Right lobe of liver (tissue), 6 donors: ENCODE results near the gene HERC6. TPM values are rescaled to one million over a fixed set of nuclear protein-coding genes. Genes with fewer than 3 reads are reported as not detected.
"Not testable (repeated sequence)": the region's sequence is repeated elsewhere in the genome, so short reads cannot be mapped to it uniquely, and the experiment has no call there.

Source experiments
- ATAC-seq, 4 donors: fragments of 200-7000 bp; cut with Tn5 transposase; one replicate each; pipeline ENCODE4 v1.9.1; 2020; ENCODE audit warnings: mild to moderate bottlenecking in 4 of 4, moderate library complexity in 4 of 4
- DNase-seq, 3 donors: peaks; one replicate each; pipeline ENCODE4 v3.0.0-alpha.2; 2020
- H3K27ac ChIP-seq, 3 donors: fragments of 200-600 bp; one replicate each; pipeline ENCODE4 v1.8.0; 2022
- H3K27me3 ChIP-seq, 2 donors: fragments of 200-600 bp; one replicate each; pipeline ENCODE4 v1.8.0; 2022
- H3K36me3 ChIP-seq, 4 donors: fragments of 200-600 bp; sonication (generic) in 1 of 4; one replicate each; pipeline versions ENCODE4 v1.5.1 to v1.8.0; 2017 to 2022; ENCODE audit warnings: control low read depth in 1 of 4
- H3K4me1 ChIP-seq, 4 donors: fragments of 200-600 bp; sonication (generic) in 1 of 4; one replicate each; pipeline versions ENCODE4 v1.5.1 to v1.8.0; 2017 to 2022; ENCODE audit warnings: control low read depth in 1 of 4
- H3K4me3 ChIP-seq, 3 donors: fragments of 200-600 bp; one replicate each; pipeline ENCODE4 v1.8.0; 2022
- H3K9me3 ChIP-seq, 4 donors: fragments of 200-600 bp; sonication (generic) in 1 of 4; one replicate each; pipeline versions ENCODE4 v1.5.1 to v1.8.0; 2017 to 2022; ENCODE audit warnings: control low read depth in 1 of 4
- POLR2A ChIP-seq: fragments of 450-650 bp; IDR thresholded peaks from one replicate; pipeline ENCODE4 v1.6.1; 2017; ENCODE audit warnings: antibody characterized with exemption, mild to moderate bottlenecking
- WGBS: methylation state at CpG from one replicate; pipeline ENCODE4 v1.1.6; 2018; ENCODE audit warnings: low coverage, low lambda C conversion rate; ENCODE audit not compliant: insufficient coverage; ENCODE audit errors: missing lambda C conversion rate; 5-methylcytosine and 5-hydroxymethylcytosine counted together
- intact Hi-C, 2 donors: fragments of 100-400 bp; cut with DNase I; formaldehyde crosslinking; loops; one replicate each; pipeline versions ENCODE4 v1.11.2 to v1.14.1; 2022
- long read RNA-seq: library from polyadenylated mRNA; unstranded; transcript quantifications from one replicate; pipeline ENCODE4 v2.0.0, GENCODE V29; 2019
- total RNA-seq, 6 experiments: library from RNA; depleted of rRNA in 2 of 6; stranded (reverse); fragments of >200 nt in 2 of 6; fragmentation: NEBNext Ultra II Directional in 3 of 6; extraction: Animal tissue kit (Norgen Biotek cat#: 25700) in 3 of 6; gene quantifications; one replicate each; pipeline versions ENCODE4 v1.1.0 to v1.2.4, GENCODE V29; 2016 to 2023
- TF ChIP-seq, protein P1 (sequence below), 4 donors: fragments of 200-600 bp in 3 of 4; fragments of 450-650 bp in 1 of 4; IDR thresholded peaks; one replicate each; pipeline versions ENCODE4 v1.5.1 to v1.8.0; 2016 to 2022; ENCODE audit warnings: antibody characterized with exemption in 4 of 4, mild to moderate bottlenecking in 2 of 4
- donor health status: DM: no; HTN: yes; CAD: no.
- donor health status: DM: no; HTN: no; CAD: no.
- donor health status: DM: no; HTN: no; CAD: no.
- donor health status: DM: no; HTN: yes; CAD: no.
- donor health status: DM: no; HTN: yes; CAD: no.

The HERC6 gene
- total RNA-seq, result 1 to 10 TPM; 1.7 to 4.2 (median 3.6) TPM
- long read RNA-seq, result 0 reads

DNA sequence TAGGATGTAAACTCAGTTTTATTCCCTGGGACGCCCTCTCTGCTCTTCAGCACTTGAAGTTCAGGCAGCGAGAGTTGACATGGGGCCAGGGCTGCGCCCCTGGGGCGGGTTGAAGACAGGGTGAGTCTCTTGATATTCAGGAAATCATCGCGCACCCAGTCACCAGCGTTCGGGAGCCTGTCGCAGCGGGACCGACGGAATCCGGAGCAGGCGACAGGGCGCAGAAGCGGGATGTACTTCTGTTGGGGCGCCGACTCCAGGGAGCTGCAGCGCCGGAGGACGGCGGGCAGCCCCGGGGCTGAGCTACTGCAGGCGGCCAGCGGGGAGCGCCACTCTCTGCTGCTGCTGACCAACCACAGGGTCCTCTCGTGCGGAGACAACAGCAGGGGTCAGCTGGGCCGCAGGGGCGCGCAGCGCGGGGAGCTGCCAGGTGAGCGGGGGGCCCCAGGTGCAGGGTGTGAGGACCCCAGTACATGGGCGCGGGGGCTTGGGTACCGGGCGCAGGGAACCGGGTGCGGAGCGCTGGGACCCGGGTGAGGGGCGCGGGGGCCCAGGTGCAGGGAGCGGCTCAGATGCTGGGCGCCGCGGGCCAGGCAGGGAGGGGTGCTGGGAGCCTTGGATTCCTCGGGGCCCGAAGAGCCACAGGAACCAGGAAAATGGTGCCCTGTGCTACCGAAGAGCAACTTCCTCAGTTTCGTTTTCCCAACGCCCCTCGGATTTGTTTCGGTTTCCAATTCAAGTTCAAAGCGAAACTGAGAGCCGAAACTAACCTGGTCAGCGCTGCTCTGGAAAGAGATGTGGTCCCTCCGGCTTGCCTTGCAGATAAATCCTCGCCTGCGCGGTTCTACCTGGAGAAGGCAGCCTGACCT is at the start of gene HERC6:
Gene HERC6 (plus strand): TSS at position 162 of the 869 bp plus-strand sequence. CDS start 70 bp downstream, at position 232.
- DNase-seq (peak; percentile 79 to 85 (median 82)), ATAC-seq (peak; percentile 93 to 97 (median 96))
- Histone ChIP-seq H3K4me1 (peaks cover 0 to 3% (median 0%) of the 10 kb centered on the region in 4 donors), H3K9me3 (no peaks in the 10 kb centered on the region), H3K4me3 (peak within 1 kb of the TSS; percentile 79 to 99 (median 93)), H3K27me3 (no peaks in the 10 kb centered on the region), H3K27ac (peak within 1 kb of the TSS; percentile 92 to 100 (median 99)), H3K36me3 (no peaks in the 10 kb centered on the region)
- intact Hi-C loops, result loop anchor here in 1 of 2 donors (10.0 kb wide), 1 partner anchor 136 kb away; no protein-coding TSS in a partner anchor
- 0% methylated on average over 13 of the region's 62 CpGs for WGBS
- TF ChIP-seq POLR2A, result peak; percentile 13
- TF ChIP-seq, protein P1, sequence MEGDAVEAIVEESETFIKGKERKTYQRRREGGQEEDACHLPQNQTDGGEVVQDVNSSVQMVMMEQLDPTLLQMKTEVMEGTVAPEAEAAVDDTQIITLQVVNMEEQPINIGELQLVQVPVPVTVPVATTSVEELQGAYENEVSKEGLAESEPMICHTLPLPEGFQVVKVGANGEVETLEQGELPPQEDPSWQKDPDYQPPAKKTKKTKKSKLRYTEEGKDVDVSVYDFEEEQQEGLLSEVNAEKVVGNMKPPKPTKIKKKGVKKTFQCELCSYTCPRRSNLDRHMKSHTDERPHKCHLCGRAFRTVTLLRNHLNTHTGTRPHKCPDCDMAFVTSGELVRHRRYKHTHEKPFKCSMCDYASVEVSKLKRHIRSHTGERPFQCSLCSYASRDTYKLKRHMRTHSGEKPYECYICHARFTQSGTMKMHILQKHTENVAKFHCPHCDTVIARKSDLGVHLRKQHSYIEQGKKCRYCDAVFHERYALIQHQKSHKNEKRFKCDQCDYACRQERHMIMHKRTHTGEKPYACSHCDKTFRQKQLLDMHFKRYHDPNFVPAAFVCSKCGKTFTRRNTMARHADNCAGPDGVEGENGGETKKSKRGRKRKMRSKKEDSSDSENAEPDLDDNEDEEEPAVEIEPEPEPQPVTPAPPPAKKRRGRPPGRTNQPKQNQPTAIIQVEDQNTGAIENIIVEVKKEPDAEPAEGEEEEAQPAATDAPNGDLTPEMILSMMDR (IDR thresholded peaks at IDR 0.05), result peak; percentile 60 to 87 (median 68)

DNA sequence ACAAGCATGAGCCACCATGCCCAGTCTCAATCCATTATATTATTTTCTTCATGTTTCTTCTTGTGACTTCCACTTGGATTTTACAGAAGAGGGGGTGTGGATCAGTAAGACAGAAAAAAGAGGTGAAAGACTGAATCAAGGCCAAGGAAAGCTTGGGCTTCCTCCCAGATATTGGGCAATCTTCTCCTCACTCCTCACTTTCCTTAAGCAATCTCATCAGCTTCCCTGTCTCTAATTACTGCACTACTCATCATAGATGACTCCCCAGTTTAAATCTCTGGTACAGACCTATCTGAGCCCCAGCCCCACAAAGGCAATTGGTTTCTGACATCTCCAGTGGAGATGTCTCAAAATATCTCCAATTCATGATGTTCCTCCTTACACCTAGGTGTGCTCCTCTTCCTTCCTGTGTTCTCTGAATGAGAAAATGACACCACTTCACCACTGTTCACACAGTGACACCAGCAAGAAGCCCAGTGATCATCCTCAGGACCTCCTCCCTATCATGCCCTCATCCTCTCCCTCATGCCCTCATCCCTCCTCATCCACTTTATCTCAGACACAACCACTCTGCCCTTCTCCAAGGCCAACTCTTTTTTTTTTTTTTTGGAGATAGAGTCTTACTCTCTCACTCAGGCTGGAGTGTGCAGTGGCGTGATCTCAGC is 44.8 kb upstream of the HERC6 start:
- TF ChIP-seq, protein P1 (IDR thresholded peaks at IDR 0.05), result no peak
- TF ChIP-seq POLR2A, result no peak
- Histone ChIP-seq H3K9me3 (no peaks in the 10 kb centered on the region), H3K27ac (no peak overlapping the region), H3K36me3 (no peaks in the 10 kb centered on the region), H3K4me3 (no peak overlapping the region), H3K4me1 (peaks cover 0 to 10% (median 4%) of the 10 kb centered on the region in 4 donors), H3K27me3 (no peaks in the 10 kb centered on the region)
- 100% methylated on average over 1 of the region's 1 CpG for WGBS
- DNase-seq (no peak), ATAC-seq (no peak)
- intact Hi-C loops, result no loop called here

DNA sequence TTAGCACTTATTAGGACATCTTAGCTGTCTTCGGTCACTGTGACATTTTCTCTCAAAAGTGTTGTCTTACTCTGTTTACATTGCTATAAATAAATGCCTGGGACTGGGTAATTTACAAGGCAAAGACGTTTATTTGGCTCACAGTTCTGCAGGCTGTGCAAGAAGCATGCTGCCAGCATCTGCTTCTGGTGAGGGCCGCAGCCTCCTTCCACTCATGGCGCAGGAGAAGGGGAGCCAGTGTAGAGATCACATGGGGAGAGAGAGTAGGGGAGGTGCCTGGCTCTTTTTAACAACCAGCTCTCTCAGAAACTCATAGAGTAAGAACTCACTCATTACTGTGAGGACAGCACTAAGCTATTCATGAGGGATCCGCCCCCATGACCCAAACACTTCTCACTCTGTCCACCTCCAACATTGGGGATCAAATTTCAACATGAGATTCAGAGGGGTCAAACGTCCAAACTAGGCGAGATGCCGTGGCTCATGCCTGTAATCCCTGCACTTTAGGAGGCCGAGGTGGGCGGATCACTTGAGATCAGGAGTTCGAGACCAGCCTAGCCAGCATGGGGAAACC is 43.5 kb upstream of the HERC6 start:
- Histone ChIP-seq H3K36me3 (no peaks in the 10 kb centered on the region), H3K4me3 (no peak overlapping the region), H3K27ac (no peak overlapping the region), H3K4me1 (peaks cover 0 to 10% (median 4%) of the 10 kb centered on the region in 4 donors), H3K9me3 (no peaks in the 10 kb centered on the region), H3K27me3 (no peaks in the 10 kb centered on the region)
- ATAC-seq, result peak; percentile 79 to 86 (median 85)
- 14% methylated on average over 9 of the region's 11 CpGs for WGBS
- TF ChIP-seq POLR2A, result no peak
- TF ChIP-seq, protein P1 (IDR thresholded peaks at IDR 0.05), result no peak
- intact Hi-C loops, result no loop called here
- peak in 1 of 3 donors; percentile 57 for DNase-seq

DNA sequence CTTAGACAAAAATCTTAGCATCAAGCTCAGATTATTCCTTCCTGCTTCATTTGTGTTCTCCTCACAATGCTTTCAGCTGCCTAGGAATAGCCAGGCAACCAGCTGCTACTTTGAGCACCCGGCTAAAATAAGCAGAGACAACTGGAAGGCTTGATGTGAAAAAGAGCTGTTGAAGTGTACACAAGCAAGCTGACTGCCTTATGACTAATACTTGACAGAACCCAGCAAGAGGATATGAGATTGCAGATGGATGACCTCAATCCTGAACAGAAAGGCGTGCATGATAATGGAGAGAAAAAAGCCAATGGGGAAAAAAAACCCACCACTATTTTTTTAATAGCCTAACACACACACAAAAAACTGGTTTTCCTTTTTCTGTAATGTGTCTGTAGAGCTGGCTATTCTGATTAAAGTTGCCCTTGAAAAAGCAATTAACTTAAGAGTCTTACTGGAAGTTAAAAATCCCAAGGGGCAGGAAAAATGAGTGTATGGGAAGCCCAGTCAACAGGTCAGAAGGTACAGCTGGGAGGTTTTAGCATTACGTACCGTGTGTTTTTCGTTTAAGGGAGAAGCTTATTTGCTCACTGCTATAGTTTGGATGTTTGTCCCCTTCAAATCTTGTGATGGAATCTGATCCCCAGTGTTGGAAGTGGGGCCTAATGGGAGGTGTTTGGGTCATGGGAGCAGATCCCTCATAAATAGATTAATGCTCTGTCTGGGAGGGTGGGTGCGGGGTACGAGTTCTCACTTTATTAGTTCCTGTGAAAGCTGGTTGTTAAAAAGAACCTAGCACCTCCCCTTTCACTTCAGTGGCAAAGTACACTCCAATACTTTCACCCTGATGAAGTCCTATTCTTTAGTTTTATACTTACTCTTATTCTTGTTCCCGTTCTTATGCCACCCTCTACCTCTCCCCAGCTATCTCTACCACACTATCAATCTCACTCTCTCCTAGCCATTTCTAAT is 37.1 kb upstream of the HERC6 start:
- DNase-seq, result no peak
- 62% methylated on average over 6 of the region's 8 CpGs for WGBS
- no peak for TF ChIP-seq POLR2A
- TF ChIP-seq, protein P1 (IDR thresholded peaks at IDR 0.05), result no peak
- H3K27ac ChIP-seq, result no peak overlapping the region
- H3K4me1 ChIP-seq, result no peaks in the 10 kb centered on the region
- intact Hi-C loops, result no loop called here
- no peaks in the 10 kb centered on the region for H3K36me3 ChIP-seq
- H3K9me3 ChIP-seq, result no peaks in the 10 kb centered on the region
- H3K4me3 ChIP-seq, result no peak overlapping the region
- H3K27me3 ChIP-seq, result no peaks in the 10 kb centered on the region
- ATAC-seq, result peak in 1 of 4 donors; percentile 75

DNA sequence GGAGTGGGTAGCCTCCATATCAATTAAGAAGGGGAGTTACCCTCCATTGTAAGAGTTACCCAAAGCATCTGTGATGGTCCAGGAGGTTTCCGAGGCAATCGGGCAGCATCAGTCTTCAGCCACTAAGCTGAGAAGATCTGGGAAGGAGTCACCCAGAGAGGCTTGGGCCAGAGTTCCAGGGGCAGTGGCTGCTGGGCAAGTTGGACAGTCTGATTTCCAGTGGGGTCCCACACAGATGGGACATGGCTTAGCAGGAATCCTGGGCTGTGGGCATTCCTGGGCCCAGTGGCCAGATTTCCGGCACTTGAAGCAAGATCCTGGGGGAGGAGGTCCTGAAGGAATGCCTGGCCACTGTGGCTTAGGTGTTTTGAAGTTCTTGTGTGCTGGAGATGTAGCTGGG is 31.8 kb upstream of the HERC6 start:
- intact Hi-C loops, H3K36me3 ChIP-seq, H3K4me1 ChIP-seq, H3K9me3 ChIP-seq, H3K27me3 ChIP-seq, H3K27ac ChIP-seq, ATAC-seq, DNase-seq, H3K4me3 ChIP-seq: not testable (repeated sequence)
- 100% methylated on average over 1 of the region's 3 CpGs for WGBS

DNA sequence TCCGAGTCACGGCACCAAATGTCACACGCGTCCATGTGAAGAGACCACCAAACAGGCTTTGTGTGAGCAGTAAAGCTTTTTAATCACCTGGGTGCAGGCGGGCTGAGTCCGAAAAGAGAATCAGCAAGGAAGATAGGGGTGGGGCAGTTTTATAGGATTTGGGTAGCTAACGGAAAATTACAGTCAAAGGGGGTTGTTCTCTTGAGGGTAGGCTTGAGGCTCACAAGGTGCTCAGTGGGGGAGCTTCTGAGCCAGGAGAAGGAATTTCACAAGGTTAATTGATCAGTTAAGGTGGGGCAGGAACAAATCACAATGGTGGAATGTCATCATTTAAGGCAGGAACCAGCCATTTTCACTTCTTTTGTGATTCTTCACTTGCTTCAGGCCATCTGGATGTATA is 29.9 kb upstream of the HERC6 start:
- ATAC-seq, H3K27me3 ChIP-seq, H3K27ac ChIP-seq, H3K9me3 ChIP-seq, H3K4me3 ChIP-seq, DNase-seq, H3K4me1 ChIP-seq, H3K36me3 ChIP-seq, intact Hi-C loops: not testable (repeated sequence)
- WGBS, result 82% methylated on average over 7 of the region's 7 CpGs
